ENCODE results near the gene CLDN1. TPM values are rescaled to one million over a fixed set of nuclear protein-coding genes. Genes with fewer than 3 reads are reported as not detected.
"Not testable (repeated sequence)": the region's sequence is repeated elsewhere in the genome, so short reads cannot be mapped to it uniquely, and the experiment has no call there.

Gene CLDN1
- total RNA-seq, 2 donors from 2014 or later, result 8.7 to 10.2 TPM

DNA sequence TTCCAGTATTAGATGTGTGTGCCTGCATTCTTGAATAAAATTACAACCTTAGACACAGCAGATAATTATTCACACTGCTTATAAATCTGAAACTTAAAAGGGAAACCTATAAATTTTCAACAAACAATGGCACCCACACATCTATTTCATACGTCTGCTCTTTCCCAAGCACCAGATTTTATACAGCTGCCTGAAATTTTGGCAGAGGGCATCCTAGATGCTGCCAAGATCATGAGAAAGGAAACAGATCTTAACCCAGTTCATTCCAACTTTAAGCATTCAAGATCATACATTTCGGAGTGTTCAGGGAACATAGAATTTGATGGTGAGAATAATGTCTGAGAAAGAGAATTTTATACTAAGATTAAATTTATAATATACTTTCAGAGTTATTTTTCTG lies 53.1 kb downstream of the CLDN1 start:
- TF ChIP-seq, protein P1, sequence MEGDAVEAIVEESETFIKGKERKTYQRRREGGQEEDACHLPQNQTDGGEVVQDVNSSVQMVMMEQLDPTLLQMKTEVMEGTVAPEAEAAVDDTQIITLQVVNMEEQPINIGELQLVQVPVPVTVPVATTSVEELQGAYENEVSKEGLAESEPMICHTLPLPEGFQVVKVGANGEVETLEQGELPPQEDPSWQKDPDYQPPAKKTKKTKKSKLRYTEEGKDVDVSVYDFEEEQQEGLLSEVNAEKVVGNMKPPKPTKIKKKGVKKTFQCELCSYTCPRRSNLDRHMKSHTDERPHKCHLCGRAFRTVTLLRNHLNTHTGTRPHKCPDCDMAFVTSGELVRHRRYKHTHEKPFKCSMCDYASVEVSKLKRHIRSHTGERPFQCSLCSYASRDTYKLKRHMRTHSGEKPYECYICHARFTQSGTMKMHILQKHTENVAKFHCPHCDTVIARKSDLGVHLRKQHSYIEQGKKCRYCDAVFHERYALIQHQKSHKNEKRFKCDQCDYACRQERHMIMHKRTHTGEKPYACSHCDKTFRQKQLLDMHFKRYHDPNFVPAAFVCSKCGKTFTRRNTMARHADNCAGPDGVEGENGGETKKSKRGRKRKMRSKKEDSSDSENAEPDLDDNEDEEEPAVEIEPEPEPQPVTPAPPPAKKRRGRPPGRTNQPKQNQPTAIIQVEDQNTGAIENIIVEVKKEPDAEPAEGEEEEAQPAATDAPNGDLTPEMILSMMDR (conservative IDR thresholded peaks at IDR 0.05), result no peak
- Histone ChIP-seq H3K9me3 (ENCODE audit: control insufficient read depth, low read length) (no peaks in the 10 kb centered on the region), H3K4me1 (ENCODE audit: control insufficient read depth, insufficient read depth, low read length) (no peaks in the 10 kb centered on the region), H3K4me3 (ENCODE audit: low read length) (no peak overlapping the region), H3K27me3 (ENCODE audit: control insufficient read depth, insufficient read depth, low read length, poor library complexity, severe bottlenecking) (no peaks in the 10 kb centered on the region), H3K36me3 (ENCODE audit: control insufficient read depth, insufficient read depth, low read length) (no peaks in the 10 kb centered on the region), H3K9ac (ENCODE audit: extremely low read depth, low read length, poor library complexity, severe bottlenecking) (no peak overlapping the region), H3K27ac (ENCODE audit: low read depth, low read length) (no peak overlapping the region)
- H3K27me3 Mint-ChIP-seq (ENCODE audit: insufficient read depth), result no peaks in the 10 kb centered on the region
- H3K4me1 Mint-ChIP-seq, result no peaks in the 10 kb centered on the region
- no peak for DNase-seq
- peaks cover 2% of the 10 kb centered on the region for H3K9me3 Mint-ChIP-seq
- no peak overlapping the region for H3K27ac Mint-ChIP-seq
- WGBS, 2 experiments (ENCODE audit: insufficient coverage in 1 of 2, insufficient read length in 1 of 2), result 95 to 100% methylated on average over 1 of the region's 2 CpGs
- no peaks in the 10 kb centered on the region for H3K36me3 Mint-ChIP-seq (ENCODE audit: low read depth)
- no peak overlapping the region for H3K4me3 Mint-ChIP-seq

DNA sequence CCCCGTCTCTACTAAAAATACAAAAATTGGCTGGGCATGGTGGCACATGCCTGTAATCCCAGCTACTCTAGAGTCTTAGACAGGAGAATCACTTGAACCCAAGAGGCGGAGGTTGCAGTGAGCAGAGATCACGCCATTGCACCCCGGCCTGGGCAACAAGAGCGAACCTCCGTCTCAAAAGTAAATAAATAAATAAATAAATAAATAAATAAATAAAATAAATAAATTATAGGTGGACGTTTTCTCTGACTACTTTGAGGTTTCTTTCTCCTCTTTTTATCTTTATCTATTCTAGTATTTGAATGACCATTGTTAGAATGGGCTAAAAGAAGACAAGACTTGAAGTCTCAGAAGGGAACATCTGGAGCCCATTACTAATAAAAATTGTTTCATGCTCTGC lies 54.8 kb downstream of the CLDN1 start:
- H3K27me3 ChIP-seq (ENCODE audit: control insufficient read depth, insufficient read depth, low read length, poor library complexity, severe bottlenecking); H3K4me3 ChIP-seq (ENCODE audit: low read length); H3K4me1 ChIP-seq (ENCODE audit: control insufficient read depth, insufficient read depth, low read length); H3K27me3 Mint-ChIP-seq (ENCODE audit: insufficient read depth); H3K27ac ChIP-seq (ENCODE audit: low read depth, low read length); H3K9me3 ChIP-seq (ENCODE audit: control insufficient read depth, low read length); H3K4me1 Mint-ChIP-seq; H3K27ac Mint-ChIP-seq; H3K36me3 ChIP-seq (ENCODE audit: control insufficient read depth, insufficient read depth, low read length); H3K4me3 Mint-ChIP-seq; H3K36me3 Mint-ChIP-seq (ENCODE audit: low read depth); H3K9me3 Mint-ChIP-seq; H3K9ac ChIP-seq (ENCODE audit: extremely low read depth, low read length, poor library complexity, severe bottlenecking); DNase-seq: not testable (repeated sequence)
- 92 to 100% methylated on average over 1 to 3 of the region's 7 CpGs for WGBS, 2 experiments (ENCODE audit: insufficient coverage in 1 of 2, insufficient read length in 1 of 2)

DNA sequence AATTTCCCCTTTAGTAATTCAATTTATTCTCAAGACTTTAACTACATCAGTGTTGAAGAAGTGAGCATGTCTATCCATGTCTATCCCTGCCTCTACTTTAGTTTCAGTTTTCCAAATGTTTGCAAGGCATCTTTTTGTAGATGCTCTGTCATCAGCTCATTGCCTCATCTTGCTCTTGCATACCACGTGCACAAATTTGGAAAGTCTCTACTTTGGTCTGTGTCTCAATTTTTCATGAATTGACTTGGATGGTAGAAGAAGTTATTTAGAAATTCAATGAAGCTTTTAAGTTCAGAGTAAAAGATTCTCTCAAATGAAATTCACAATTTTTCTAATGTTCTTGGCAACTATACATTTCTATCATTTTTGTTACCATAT lies 55.3 kb downstream of the CLDN1 start:
- WGBS, 2 experiments (ENCODE audit: insufficient coverage in 1 of 2, insufficient read length in 1 of 2), result 97 to 100% methylated on average over 1 of the region's 1 CpG
- Mint-ChIP-seq H3K27ac (no peak overlapping the region), H3K4me1 (no peaks in the 10 kb centered on the region), H3K9me3 (peaks cover 2% of the 10 kb centered on the region), H3K27me3 (ENCODE audit: insufficient read depth) (no peaks in the 10 kb centered on the region), H3K36me3 (ENCODE audit: low read depth) (no peaks in the 10 kb centered on the region), H3K4me3 (no peak overlapping the region)
- H3K27ac ChIP-seq (ENCODE audit: low read depth, low read length), result no peak overlapping the region
- H3K36me3 ChIP-seq (ENCODE audit: control insufficient read depth, insufficient read depth, low read length), result no peaks in the 10 kb centered on the region
- no peaks in the 10 kb centered on the region for H3K27me3 ChIP-seq (ENCODE audit: control insufficient read depth, insufficient read depth, low read length, poor library complexity, severe bottlenecking)
- DNase-seq, result no peak
- TF ChIP-seq, protein P1 (conservative IDR thresholded peaks at IDR 0.05), result no peak
- no peak overlapping the region for H3K9ac ChIP-seq (ENCODE audit: extremely low read depth, low read length, poor library complexity, severe bottlenecking)
- H3K9me3 ChIP-seq (ENCODE audit: control insufficient read depth, low read length), result no peaks in the 10 kb centered on the region
- no peak overlapping the region for H3K4me3 ChIP-seq (ENCODE audit: low read length)
- no peaks in the 10 kb centered on the region for H3K4me1 ChIP-seq (ENCODE audit: control insufficient read depth, insufficient read depth, low read length)

DNA sequence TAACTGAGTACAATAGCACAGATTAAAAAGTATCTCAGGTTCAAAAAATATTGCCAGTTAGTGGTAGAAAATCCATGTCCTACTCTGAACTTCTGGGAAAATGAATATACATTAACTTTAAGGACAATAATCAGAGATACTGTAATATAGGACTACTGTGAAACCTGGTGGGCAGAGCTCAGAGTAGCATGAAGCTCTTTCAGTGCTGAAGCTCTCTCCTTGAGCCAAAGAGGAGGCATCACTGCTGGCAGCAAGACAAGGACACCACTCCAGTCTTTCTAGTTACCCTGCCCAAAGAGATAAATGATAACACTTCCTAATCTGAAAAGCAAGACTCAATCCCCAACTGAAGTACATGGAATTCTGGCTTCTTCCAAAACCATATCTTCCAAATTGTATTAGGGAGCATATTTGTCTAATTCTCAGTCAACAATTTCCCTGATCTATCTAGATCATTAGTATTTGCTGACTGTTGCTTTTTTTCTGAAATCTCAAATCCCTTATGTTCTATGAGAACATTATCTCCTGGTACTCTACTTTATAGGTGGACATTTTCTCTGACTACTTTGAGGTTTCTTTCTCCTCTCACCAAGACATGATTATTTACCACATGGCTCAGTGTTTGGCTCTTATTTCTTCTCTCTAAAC lies 55.9 kb downstream of the CLDN1 start:
- no peaks in the 10 kb centered on the region for H3K4me1 ChIP-seq (ENCODE audit: control insufficient read depth, insufficient read depth, low read length)
- peaks cover 2% of the 10 kb centered on the region for H3K9me3 Mint-ChIP-seq

More for the DNA sequence above, 55.9 kb downstream of the CLDN1 start:
- H3K36me3 Mint-ChIP-seq (ENCODE audit: low read depth), result no peaks in the 10 kb centered on the region
- no peaks in the 10 kb centered on the region for H3K27me3 Mint-ChIP-seq (ENCODE audit: insufficient read depth)
- H3K4me1 Mint-ChIP-seq, result peaks cover 2% of the 10 kb centered on the region
- no peak for DNase-seq
- H3K27ac Mint-ChIP-seq, result no peak overlapping the region
- H3K9me3 ChIP-seq (ENCODE audit: control insufficient read depth, low read length), result no peaks in the 10 kb centered on the region
- TF ChIP-seq, protein P1 (conservative IDR thresholded peaks at IDR 0.05), result no peak
- no peak overlapping the region for H3K27ac ChIP-seq (ENCODE audit: low read depth, low read length)
- no peak overlapping the region for H3K4me3 Mint-ChIP-seq
- no peaks in the 10 kb centered on the region for H3K36me3 ChIP-seq (ENCODE audit: control insufficient read depth, insufficient read depth, low read length)
- H3K9ac ChIP-seq (ENCODE audit: extremely low read depth, low read length, poor library complexity, severe bottlenecking), result no peak overlapping the region
- H3K4me3 ChIP-seq (ENCODE audit: low read length), result no peak overlapping the region
- H3K27me3 ChIP-seq (ENCODE audit: control insufficient read depth, insufficient read depth, low read length, poor library complexity, severe bottlenecking), result no peaks in the 10 kb centered on the region
